GM21825 (cell line): ENCODE measurements around the gene CACNA1C.

Experiments
- ATAC-seq: cut with Tn5 transposase; IDR thresholded peaks from one replicate; pipeline ENCODE4 v1.9.1; 2021; ENCODE audit warnings: mild to moderate bottlenecking, moderate library complexity; ENCODE audit not compliant: unreplicated experiment

Gene CACNA1C

GRCh38 chr12:2648406-2648805, 595.6 kb downstream of the CACNA1C start:
- no peak for ATAC-seq

GRCh38 chr12:2649201-2650030, 596.6 kb downstream of the CACNA1C start:
- no peak for ATAC-seq

DNA sequence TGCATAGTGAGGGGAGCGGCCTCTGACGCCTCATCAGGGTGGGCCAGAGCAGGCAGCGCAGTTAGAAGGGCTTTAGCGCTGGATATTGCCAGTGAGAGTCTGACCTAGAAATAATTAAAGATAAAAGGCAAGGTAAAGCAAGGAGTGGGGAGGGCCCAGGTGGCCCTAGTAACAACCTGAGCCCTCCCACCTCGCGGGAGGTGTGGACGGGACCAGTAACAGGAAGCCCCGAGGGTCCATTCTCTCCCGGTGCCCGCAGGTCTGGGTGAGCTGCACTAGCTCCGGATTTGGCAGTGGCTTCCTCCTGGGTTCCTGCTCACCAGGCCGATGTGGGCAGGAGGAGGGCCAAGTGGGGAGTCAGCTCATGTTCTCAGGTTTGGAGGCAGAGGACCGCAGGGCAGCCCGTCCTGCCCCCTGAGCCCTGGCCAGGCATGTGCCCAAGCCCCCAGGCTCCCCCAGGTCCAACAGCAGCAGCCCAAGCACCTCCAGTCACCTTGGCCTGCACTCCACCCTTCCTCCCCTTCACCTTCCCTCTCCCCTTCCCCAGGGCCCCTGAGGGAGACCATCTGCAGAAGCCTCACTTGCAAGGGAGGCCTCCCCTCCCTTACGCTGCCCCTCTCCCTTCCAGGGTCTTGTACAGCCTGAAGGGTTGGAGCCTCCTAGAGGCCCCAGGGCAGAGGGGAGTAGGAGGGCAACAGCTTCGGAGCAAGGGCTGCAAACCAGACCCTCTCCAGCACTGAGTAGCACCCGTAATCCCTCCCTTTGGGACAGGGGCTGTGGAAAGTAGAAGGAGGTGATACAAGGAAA, 597.7 kb downstream of the CACNA1C start:
- no peak for ATAC-seq

GRCh38 chr12:2651068-2651965, 598.5 kb downstream of the CACNA1C start:
- ATAC-seq = no peak

- no peak for ATAC-seq
These were observed 599.2 kb downstream of the CACNA1C start for GRCh38 chr12:2652011-2652400.

GRCh38 chr12:2652401-2653081, 599.8 kb downstream of the CACNA1C start:
- ATAC-seq = no peak

DNA sequence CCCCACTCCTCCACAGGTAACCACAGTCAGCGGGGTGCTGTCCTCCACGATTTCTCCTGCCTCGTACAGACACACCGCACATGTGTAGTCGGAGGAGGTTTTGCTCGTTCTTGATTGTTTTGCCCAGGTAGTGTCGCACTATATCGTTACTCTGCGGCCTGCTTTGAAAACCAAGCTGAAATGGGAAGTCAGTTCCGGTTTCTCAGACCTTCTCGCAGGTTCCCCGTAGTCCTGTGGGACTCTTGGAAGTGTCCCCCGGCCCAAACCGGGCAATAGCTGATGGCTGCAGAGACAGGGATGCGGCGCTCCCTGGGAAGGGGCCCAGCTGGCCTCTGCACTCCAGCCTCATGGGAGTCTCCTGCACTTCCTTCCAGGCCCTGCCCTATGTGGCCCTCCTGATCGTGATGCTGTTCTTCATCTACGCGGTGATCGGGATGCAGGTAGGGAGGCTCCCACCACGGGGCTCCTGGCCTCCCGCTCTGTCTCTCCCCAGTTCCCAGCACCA, 600.7 kb downstream of the CACNA1C start:
- ATAC-seq = no peak

GRCh38 chr12:2654311-2654710, 601.5 kb downstream of the CACNA1C start:
- no peak for ATAC-seq

GRCh38 chr12:2654741-2655140, 602.0 kb downstream of the CACNA1C start:
- ATAC-seq = no peak

- ATAC-seq = no peak
These were observed 609.7 kb downstream of the CACNA1C start for GRCh38 chr12:2662524-2662923.

GRCh38 chr12:2664721-2665577, 612.2 kb downstream of the CACNA1C start:
- ATAC-seq = no peak

- ATAC-seq = no peak
These were observed 613.6 kb downstream of the CACNA1C start for GRCh38 chr12:2666411-2666810.

GRCh38 chr12:2666846-2667245, 614.1 kb downstream of the CACNA1C start:
- no peak for ATAC-seq

GRCh38 chr12:2667716-2668440, 615.1 kb downstream of the CACNA1C start:
- ATAC-seq = no peak

DNA sequence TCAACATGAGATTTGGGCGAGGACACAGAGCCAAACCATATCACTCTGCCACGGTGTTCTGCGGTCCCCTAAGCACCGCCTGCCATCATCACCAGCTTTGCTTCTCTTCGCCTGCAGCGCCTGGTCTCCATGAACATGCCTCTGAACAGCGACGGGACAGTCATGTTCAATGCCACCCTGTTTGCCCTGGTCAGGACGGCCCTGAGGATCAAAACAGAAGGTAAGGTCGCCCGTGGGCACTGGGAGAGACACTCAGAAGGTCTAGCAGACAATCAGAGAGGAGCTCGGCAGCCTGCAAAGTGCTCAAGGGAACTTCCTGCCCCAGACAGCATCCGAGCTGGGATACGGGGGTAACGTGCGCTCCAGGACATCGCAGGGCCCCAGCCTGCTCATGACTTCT, 616.0 kb downstream of the CACNA1C start:
- no peak for ATAC-seq

DNA sequence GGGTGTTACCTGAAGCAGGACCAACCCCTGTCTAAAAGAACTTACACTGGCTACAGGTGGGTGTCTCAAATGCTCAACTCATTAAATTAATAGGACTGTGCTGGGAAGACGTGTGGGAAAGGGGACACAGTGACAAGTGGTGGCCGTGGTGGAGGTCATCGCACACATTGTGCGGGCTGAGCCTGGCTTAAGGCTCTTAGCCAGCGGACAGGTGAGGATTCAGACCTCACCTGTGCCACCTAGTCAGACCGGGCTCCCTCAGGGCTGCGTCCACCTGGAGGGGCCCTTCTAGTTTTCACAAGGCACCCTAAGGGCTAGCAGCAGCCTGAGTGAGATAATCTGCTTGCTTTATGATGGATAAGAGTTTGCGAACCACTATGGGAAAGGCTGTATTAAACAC, 616.8 kb downstream of the CACNA1C start:
- ATAC-seq = no peak

DNA sequence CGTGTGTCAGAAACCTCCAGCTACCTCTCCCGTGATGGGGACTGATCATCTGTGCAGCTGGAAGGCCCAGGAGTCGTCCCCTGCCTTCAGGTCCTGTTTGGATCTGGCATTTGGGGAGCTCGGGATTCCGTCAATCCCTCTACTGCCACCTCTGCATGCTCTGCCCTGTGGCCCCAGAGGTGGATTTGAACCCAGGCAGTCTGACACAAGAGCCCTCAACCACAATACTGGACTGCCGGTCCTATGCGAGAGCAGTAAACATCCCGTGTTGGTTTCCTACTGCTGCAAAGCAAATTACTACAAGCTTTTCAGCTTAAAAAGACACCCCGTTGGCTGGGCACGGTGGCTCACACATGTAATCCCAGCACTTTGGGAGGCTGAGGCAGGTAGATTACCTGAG, 620.1 kb downstream of the CACNA1C start:
- no peak for ATAC-seq

DNA sequence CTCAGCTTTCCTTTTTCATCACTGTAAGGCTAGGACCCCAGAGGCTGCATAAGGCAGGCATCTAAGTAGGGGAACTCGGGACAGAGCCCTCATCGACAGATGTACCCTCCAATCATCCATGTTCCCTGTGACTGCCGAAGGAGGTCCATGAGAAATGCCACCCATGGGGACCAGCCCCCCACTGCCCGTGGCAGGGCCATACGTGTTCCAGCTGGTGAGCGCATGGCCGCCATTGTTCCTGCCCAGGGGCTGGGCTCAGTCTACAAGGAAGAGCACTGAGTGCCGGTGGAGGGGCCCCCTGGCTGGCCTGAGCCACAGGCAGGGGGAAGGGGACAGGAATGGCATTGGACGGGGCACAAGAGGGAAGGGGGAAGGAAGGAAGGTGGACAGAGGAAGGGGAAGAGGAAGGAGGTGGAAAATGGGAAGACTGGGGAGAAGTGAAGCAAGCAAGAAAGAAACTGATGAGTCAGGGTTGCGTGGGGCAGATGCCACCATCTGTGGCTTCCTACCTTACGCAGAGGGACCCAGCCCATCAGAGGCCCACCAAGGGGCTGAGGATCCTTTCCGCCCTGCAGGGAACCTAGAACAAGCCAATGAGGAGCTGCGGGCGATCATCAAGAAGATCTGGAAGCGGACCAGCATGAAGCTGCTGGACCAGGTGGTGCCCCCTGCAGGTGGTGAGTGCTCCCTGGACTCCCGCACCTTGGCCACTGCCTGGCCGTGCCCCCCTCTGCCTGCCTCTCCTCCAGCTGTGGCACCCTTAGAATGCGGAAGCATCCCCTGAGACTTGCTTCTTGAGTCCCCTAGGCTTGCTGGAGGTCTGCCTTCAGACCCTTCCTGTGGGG, 621.4 kb downstream of the CACNA1C start:
- ATAC-seq = no peak
